Activated T-helper 2 cell treated with anti-CD3 and anti-CD28 coated beads, Interferon-gamma antibody, Interleukin-2, Interleukin-4, amounts not matched to agents 10 μg/mL and 5 μg/mL and 100 μg/mL, durations not matched to agents 14 hours and 24 hours and 36 hours (primary cell): Measurements from ENCODE around the gene FKBP1C. TPM values are rescaled to one million over a fixed set of nuclear protein-coding genes. Genes with fewer than 3 reads are reported as not detected.
"Not testable (repeated sequence)": the region's sequence is repeated elsewhere in the genome, so short reads cannot be mapped to it uniquely, and the experiment has no call there.

ENCODE experiments used
- DNase-seq: peaks from one replicate; pipeline ENCODE4 v3.0.0; 2021; ENCODE audit warnings: low spot score
- H3K27ac Mint-ChIP-seq: one replicate; pipeline ENCODE4 v1.8.0; 2021; ENCODE audit warnings: mixed read lengths
- H3K27me3 Mint-ChIP-seq: one replicate; pipeline ENCODE4 v1.8.0; 2021; ENCODE audit warnings: low read depth, mixed read lengths
- H3K36me3 Mint-ChIP-seq: one replicate; pipeline ENCODE4 v1.8.0; 2021; ENCODE audit warnings: low read depth, mixed read lengths
- H3K4me1 Mint-ChIP-seq: one replicate; pipeline ENCODE4 v1.8.0; 2021; ENCODE audit warnings: low read depth, mixed read lengths
- H3K4me3 Mint-ChIP-seq: one replicate; pipeline ENCODE4 v1.8.0; 2021; ENCODE audit warnings: low read depth, mild to moderate bottlenecking, moderate library complexity, mixed read lengths
- H3K9me3 Mint-ChIP-seq: one replicate; pipeline ENCODE4 v1.8.0; 2021; ENCODE audit warnings: mixed read lengths
- intact Hi-C: fragments of 100-400 bp; cut with micrococcal nuclease; formaldehyde crosslinking; loops from one replicate; pipeline ENCODE4 v1.15.1; 2023
- total RNA-seq: library from RNA; stranded (reverse); gene quantifications from 2 replicates; pipeline ENCODE4 v1.2.3, GENCODE V29; 2022

FKBP1C gene
- 3.0 and 3.5 TPM in 2 replicates for total RNA-seq

DNA sequence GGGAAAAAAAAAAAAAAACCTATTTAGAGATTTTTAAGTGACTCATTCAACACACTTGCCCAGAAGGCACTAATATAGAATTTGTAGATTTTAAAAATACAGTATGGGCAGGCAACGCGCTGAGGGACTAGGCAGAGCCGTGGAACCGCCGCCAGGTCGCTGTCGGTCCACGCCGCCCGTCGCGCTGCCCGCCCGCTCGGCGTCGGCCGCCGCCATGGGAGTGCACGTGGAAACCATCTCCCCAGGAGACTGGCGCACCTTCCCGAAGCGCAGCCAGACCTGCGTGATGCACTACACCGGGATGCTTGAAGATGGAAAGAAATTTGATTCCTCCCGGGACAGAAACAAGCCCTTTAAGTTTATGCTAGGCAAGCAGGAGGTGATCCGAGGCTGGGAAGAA lies at the start of gene FKBP1C:
TSS of gene FKBP1C (plus strand) at position 127 of the 400 bp plus-strand sequence.
- H3K4me1 Mint-ChIP-seq, H3K36me3 Mint-ChIP-seq, H3K4me3 Mint-ChIP-seq, H3K27ac Mint-ChIP-seq, DNase-seq, intact Hi-C loops, H3K27me3 Mint-ChIP-seq: not testable (repeated sequence)
- peaks cover 26% of the 10 kb centered on the region for H3K9me3 Mint-ChIP-seq

GRCh38 chr6:63164047-63164803 lies 47.0 kb upstream of the FKBP1C start:
- H3K27me3 Mint-ChIP-seq, DNase-seq, H3K36me3 Mint-ChIP-seq, H3K4me3 Mint-ChIP-seq, intact Hi-C loops, H3K4me1 Mint-ChIP-seq, H3K27ac Mint-ChIP-seq: not testable (repeated sequence)
- H3K9me3 Mint-ChIP-seq = peaks cover 16% of the 10 kb centered on the region

GRCh38 chr6:63174173-63174572 lies 37.1 kb upstream of the FKBP1C start:
- Mint-ChIP-seq H3K36me3 (no peaks in the 10 kb centered on the region), H3K27me3 (no peaks in the 10 kb centered on the region), H3K4me3 (no peak overlapping the region), H3K27ac (no peak overlapping the region), H3K4me1 (no peaks in the 10 kb centered on the region), H3K9me3 (peaks cover 10% of the 10 kb centered on the region)
- DNase-seq = no peak
- intact Hi-C loops = no loop called here

DNA sequence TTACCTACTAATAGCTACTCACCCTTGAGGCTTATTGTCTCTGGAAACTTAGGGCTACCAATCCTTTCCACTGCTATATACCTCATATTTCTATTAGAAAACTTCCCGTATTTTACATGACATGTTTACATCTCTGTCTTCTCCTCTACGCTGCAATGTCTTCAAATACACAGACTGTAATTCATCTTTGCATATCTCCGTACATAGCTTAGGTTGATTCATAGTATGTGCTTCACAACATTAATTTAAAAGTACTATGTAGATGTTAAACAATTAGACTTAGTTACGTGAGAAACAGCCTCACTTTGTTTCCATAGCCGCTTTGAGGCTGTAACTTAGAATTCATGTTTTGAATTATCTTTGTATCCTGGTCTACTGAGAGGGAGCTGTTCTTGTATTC lies 35.1 kb upstream of the FKBP1C start:
- Mint-ChIP-seq H3K9me3 (no peaks in the 10 kb centered on the region), H3K4me3 (no peak overlapping the region), H3K27ac (no peak overlapping the region), H3K4me1 (no peaks in the 10 kb centered on the region), H3K36me3 (no peaks in the 10 kb centered on the region), H3K27me3 (no peaks in the 10 kb centered on the region)
- intact Hi-C loops = no loop called here
- DNase-seq = no peak

- intact Hi-C loops = no loop called here
- no peaks in the 10 kb centered on the region for H3K9me3 Mint-ChIP-seq
- H3K4me1 Mint-ChIP-seq = no peaks in the 10 kb centered on the region
- no peak overlapping the region for H3K27ac Mint-ChIP-seq
- DNase-seq = no peak
- no peaks in the 10 kb centered on the region for H3K36me3 Mint-ChIP-seq
- H3K27me3 Mint-ChIP-seq = no peaks in the 10 kb centered on the region
- no peak overlapping the region for H3K4me3 Mint-ChIP-seq
These were observed 30.9 kb upstream of the FKBP1C start for GRCh38 chr6:63180367-63180766.

DNA sequence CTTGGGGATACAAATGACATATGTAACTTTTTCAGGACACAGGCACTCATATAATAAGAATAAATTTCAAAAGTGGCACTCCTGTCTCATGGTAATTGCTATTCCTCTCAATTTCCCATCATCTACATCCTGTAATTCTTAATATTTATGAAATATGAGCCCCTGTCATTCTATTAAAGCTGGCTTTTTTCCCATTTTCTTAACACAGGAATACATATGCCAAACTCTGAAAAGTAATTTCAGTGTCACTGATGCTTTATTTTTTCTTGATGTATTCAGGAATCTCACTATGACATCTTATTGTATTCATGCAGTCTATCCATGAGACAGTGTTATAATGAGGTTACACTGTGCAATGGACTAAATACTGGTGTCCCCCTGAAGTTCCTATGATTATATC lies 24.3 kb upstream of the FKBP1C start:
- Mint-ChIP-seq H3K27me3 (no peaks in the 10 kb centered on the region), H3K4me3 (no peak overlapping the region), H3K4me1 (no peaks in the 10 kb centered on the region), H3K36me3 (no peaks in the 10 kb centered on the region), H3K9me3 (peaks cover 11% of the 10 kb centered on the region), H3K27ac (no peak overlapping the region)
- intact Hi-C loops = no loop called here
- no peak for DNase-seq

DNA sequence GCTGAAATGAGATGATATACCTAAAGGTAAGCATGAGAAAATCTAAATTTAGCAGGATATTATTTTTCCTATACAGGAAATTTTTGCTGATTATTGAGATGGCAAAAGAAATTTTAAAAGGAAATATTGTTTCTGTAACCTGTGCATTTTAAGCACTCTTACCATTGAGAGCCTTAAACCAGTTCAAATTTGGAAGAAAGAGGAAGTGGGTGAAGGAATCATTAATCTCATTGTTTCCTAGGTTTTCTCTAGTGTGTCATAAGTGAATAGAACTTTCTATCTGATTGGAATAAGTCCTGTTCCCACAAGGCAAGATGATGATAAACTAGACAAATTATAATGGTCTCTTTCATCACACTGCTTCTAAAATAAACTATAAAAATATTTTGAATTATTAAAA lies 22.4 kb upstream of the FKBP1C start:
- H3K4me3 Mint-ChIP-seq = no peak overlapping the region
- no peak overlapping the region for H3K27ac Mint-ChIP-seq
- DNase-seq = no peak
- peaks cover 14% of the 10 kb centered on the region for H3K9me3 Mint-ChIP-seq
- H3K4me1 Mint-ChIP-seq = no peaks in the 10 kb centered on the region
- no peaks in the 10 kb centered on the region for H3K36me3 Mint-ChIP-seq
- intact Hi-C loops = no loop called here
- H3K27me3 Mint-ChIP-seq = no peaks in the 10 kb centered on the region

DNA sequence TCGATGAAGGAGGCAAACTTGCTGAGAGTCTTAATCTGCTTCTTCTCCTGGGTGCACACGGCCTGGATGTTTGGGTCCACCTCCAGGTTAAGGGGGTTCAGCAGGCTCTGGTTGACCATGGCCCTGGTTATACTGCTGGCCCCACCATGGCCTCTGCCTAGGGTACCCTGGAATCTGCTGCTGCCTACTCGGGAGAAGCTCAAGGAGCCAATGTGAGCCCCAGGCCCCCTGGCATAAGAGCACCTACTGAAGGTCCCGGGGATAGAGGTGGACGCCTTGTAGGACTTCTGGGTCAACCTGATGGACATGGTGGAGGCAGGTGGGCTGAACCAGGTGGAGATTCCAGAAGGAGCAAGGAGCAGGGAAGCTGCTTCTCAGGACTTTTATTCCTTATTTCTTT lies 17.9 kb upstream of the FKBP1C start:
- intact Hi-C loops = no loop called here
- Mint-ChIP-seq H3K4me1 (no peaks in the 10 kb centered on the region), H3K27ac (no peak overlapping the region), H3K9me3 (peaks cover 22% of the 10 kb centered on the region), H3K27me3 (no peaks in the 10 kb centered on the region), H3K4me3 (no peak overlapping the region), H3K36me3 (no peaks in the 10 kb centered on the region)
- no peak for DNase-seq

- Mint-ChIP-seq H3K36me3 (no peaks in the 10 kb centered on the region), H3K27me3 (no peaks in the 10 kb centered on the region), H3K9me3 (peaks cover 13% of the 10 kb centered on the region), H3K4me1 (no peaks in the 10 kb centered on the region), H3K4me3 (no peak overlapping the region), H3K27ac (no peak overlapping the region)
- intact Hi-C loops = no loop called here
- DNase-seq = no peak
These were observed 13.5 kb upstream of the FKBP1C start for GRCh38 chr6:63197741-63198140.

- no peak for DNase-seq
- Mint-ChIP-seq H3K4me3 (no peak overlapping the region), H3K9me3 (peaks cover 19% of the 10 kb centered on the region), H3K27me3 (no peaks in the 10 kb centered on the region), H3K36me3 (no peaks in the 10 kb centered on the region), H3K4me1 (no peaks in the 10 kb centered on the region), H3K27ac (no peak overlapping the region)
- intact Hi-C loops = no loop called here
These were observed 2.1 kb downstream of the FKBP1C start for GRCh38 chr6:63213325-63213724.

- peaks cover 19% of the 10 kb centered on the region for H3K9me3 Mint-ChIP-seq
- DNase-seq = no peak
- H3K4me3 Mint-ChIP-seq = no peak overlapping the region
- no peaks in the 10 kb centered on the region for H3K27me3 Mint-ChIP-seq
- intact Hi-C loops = no loop called here
- no peaks in the 10 kb centered on the region for H3K36me3 Mint-ChIP-seq
- H3K27ac Mint-ChIP-seq = no peak overlapping the region
- H3K4me1 Mint-ChIP-seq = no peaks in the 10 kb centered on the region
These were observed 3.5 kb downstream of the FKBP1C start for GRCh38 chr6:63214816-63215215.

DNA sequence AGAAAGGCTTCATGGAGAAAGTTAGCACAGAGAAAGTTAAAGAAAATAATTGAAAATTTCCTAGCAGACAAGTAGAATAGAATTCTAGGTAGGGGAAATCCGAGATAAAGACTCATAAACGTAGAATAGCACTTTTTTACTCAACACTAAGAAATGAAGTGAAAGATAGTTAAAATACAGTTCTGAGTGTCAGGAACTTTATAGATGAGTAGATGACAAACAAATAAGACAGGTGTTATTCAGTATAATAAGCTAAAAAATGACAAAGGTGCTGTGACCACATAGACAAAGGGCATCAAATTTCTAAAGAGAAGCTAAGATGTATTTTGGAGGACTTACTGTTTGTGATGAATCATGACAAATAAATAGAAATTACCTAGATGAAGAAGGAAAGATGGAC lies 12.9 kb downstream of the FKBP1C start:
- no peaks in the 10 kb centered on the region for H3K36me3 Mint-ChIP-seq
- H3K9me3 Mint-ChIP-seq = no peaks in the 10 kb centered on the region
- intact Hi-C loops = no loop called here

DNA sequence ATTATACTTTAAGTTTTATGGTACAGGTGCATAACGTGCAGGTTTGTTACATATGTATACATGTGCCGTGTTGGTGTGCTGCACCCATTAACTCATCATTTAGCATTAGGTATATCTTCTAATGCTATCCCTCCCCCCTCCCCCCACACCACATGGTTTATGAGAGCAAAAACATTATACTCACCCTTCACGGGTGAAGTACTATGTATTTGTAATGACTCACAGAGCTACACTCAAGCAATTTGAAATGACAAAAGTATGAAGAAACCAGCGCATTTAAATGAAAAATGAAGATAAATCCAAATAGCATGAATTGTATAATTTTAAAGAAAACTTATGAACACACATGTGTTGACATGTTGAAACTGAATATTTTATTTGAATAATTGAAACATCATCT lies 14.7 kb downstream of the FKBP1C start:
- H3K4me1 Mint-ChIP-seq, H3K27me3 Mint-ChIP-seq, H3K36me3 Mint-ChIP-seq, intact Hi-C loops, DNase-seq, H3K9me3 Mint-ChIP-seq, H3K27ac Mint-ChIP-seq, H3K4me3 Mint-ChIP-seq: not testable (repeated sequence)

More for the DNA sequence above, 12.9 kb downstream of the FKBP1C start:
- no peaks in the 10 kb centered on the region for H3K4me1 Mint-ChIP-seq
- H3K27ac Mint-ChIP-seq = no peak overlapping the region
- DNase-seq = no peak
- H3K27me3 Mint-ChIP-seq = no peaks in the 10 kb centered on the region
- no peak overlapping the region for H3K4me3 Mint-ChIP-seq
